GM19239 (cell line): ENCODE data around the gene FOXD2.

Source experiments
- DNase-seq: peaks from one replicate; pipeline ENCODE4 v3.0.0; 2011; ENCODE audit warnings: low spot score; ENCODE audit not compliant: insufficient read length
- FAIRE-seq: peaks from 2 replicates; lab custom pipeline; 2011; peaks lifted over from hg19 to GRCh38; lab: Jason Lieb, UNC

The FOXD2 gene

GRCh38 chr1:47459253-47459788 is 21.5 kb downstream of the FOXD2 start:
- no peak for FAIRE-seq

DNA sequence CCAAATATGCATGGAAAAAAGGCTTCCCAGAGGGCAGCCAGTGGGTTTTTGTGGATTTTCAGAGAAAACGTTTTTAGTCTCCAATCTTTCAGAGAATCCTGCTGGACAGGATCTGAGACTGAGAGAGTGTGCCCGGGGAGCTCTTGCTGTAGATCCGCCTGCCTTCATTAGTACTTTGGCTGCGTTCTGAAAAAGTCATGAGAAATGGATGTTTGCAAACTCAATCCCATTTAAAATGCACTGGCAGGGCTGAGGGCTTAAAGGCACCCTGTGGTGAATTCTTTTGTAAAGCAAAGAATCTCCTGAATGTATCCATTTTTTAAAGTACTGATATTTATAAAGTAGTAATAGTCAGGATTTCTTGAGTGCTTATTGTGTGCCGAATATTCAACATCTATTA is 22.2 kb downstream of the FOXD2 start:
- no peak for FAIRE-seq
- DNase-seq, result no peak

More at GRCh38 chr1:47459253-47459788, 21.5 kb downstream of the FOXD2 start:
- no peak for DNase-seq

DNA sequence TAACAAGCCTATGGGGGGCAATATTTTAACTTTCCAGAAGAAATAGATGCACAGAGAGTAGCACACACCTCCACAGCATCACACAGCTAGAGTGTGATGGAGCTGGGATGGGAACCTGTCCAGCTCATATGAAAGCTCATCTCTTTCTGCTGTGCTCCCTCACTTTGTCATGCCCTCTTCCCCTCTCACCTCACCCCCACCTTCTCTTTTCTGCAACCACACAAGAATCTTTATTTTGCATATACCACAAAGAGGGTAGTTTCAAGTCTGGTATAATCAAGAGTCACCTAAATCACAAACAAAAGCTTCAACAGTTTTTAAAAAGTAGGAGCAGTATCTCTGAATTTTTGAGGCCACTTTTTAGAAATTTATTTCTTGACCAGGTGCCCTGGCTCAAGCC is 22.6 kb downstream of the FOXD2 start:
- no peak for FAIRE-seq
- no peak for DNase-seq

DNA sequence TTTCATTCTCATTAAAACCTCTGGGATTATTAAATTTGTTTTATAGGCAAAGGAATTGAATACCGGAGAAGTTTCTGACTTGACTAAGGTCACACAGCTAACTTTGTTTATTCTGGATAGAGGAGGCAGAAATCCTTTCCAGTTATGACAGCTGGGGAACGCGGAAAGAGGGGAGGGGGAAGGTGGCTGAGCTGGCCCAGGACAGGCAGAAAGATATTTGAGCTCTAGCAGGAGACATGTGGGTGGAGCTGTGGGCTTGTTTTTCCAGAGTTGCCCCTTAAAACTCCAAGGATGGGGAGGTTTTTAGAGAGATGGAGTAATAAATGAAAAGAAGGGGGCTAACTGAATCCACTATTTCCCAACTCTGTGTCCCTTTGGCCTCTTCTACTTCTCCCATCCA is 27.8 kb downstream of the FOXD2 start:
- FAIRE-seq (no peak), DNase-seq (no peak)

GRCh38 chr1:47468709-47469389 is 31.0 kb downstream of the FOXD2 start:
- DNase-seq (no peak), FAIRE-seq (no peak)

- no peak for FAIRE-seq
- no peak for DNase-seq
Observed at GRCh38 chr1:47469390-47469759, 31.5 kb downstream of the FOXD2 start.

DNA sequence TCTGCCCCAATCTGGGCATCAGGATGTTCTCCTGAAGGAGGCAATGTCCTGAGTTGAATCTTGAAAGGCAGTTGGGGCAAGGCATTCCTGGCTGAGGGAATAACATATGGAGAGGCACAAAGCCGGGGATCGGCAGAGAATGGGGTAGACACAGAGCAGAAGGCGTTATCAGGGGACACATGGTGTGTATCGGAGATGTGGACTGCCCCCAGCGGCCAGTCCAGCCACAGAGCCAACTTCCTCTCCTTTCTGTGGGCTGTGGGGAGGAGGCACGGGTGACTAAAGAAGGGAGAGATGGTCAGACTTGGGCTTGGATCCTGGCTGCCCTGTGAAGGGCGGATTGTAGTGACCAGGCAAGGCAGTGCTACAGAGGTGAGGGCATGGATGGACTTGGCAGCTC is 32.1 kb downstream of the FOXD2 start:
- no peak for DNase-seq
- FAIRE-seq, result no peak

DNA sequence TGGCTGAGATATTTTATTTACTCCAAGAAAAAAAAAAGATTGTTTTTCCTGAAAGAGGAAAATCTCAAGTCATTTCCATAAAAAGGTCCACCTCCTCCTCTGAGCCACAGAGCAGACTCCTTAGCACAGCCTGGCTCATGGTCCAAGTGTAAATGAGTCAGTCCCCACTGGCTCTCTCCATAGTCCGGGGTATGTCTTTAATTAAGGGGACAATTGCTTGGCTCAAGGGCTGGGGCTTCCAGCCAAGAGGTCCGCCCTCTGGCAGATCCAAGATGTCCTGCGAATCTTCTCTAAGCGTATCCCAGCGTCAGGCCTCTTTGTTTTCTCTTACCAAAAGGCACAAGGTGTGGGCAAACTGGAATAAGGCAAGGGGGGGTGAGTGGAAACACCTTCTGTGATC is 33.3 kb downstream of the FOXD2 start:
- FAIRE-seq, result no peak
- DNase-seq, result no peak

DNA sequence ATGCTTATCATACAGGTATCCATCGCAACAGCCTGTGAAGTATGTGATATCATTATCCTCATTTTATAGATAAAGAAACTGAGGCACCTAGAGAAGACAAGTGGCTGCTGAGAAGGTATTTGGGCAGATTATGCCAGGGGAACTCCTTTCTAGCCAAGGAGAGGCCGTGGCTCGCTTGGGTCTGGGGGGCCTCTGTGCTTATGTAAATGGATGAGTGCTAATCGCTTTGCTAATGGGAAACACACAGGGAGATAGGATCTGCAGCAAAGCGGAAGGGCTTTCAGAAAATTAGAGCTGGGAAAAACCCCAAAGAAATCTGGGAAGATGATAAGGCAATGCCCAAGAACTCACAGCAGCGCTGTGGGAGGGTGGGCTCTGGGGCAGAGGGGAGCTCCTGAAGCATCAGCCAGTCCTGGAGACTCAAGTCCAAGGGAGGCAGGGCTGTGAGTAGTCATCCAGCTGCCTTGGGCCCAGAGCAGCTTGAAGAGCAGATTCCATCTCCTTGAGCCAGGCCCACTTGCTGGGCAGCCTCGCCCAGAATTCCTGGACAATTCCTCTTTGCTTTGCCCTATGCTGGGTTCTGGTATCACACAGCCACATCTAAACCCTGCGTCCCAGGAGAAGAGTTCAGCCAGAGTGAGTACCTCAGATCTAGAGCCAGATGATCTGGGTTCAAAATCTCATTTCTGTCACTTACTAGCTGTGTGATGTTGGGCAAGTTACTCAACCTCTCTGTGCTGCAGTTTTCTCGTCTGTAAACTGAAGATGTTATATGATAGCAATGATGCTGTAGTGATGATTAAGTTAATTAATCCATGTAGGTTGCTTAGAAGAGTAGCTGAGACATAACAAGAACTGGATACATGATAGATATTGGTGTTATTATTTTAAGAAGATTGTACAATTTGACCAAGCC is 36.7 kb downstream of the FOXD2 start:
- DNase-seq, result no peak
- FAIRE-seq, result no peak

DNA sequence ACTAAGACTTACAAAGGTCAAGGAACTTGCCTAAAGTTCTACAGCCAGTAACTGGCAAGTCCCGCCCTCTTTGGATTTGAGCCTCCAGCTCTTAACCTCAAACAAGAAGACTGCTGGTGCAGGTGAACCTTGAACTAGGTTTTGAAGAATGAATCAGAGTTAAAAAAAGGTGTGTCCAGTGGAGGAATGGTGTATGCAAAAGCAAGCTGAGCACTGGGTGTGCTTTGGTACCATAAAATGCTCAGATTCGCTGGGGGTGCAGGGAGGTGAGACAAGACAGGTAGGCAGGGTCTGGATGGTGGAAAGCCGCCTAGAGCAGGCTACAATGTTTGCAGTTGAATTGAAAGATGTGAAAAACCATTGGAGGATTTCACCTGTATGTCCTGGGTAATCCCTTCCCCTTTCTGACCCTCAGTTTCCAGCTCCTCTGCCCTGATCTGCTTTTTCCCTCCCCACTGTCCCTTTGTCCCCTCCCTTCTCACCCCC is 39.8 kb downstream of the FOXD2 start:
- DNase-seq (no peak), FAIRE-seq (no peak)

DNA sequence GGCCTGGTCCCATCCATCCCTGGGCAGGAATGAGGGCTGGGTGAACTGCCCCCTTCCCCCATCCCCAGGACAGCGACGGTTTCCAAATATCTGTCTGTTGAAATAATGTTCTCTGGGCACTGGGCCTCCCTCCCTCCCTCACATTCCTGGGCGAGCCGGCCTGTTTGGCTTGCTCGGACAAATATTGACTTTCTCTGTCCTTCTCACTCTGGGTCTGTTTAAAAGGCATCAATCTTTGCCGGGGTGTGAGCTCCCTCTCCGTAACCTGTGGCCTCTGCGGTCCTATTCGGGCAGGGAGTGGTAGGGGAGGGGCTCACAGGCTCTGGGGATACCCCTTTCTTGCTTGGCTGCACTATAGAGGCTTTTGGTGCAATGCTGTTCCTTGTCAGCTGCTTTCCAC is 40.2 kb downstream of the FOXD2 start:
- no peak for FAIRE-seq
- no peak for DNase-seq

DNA sequence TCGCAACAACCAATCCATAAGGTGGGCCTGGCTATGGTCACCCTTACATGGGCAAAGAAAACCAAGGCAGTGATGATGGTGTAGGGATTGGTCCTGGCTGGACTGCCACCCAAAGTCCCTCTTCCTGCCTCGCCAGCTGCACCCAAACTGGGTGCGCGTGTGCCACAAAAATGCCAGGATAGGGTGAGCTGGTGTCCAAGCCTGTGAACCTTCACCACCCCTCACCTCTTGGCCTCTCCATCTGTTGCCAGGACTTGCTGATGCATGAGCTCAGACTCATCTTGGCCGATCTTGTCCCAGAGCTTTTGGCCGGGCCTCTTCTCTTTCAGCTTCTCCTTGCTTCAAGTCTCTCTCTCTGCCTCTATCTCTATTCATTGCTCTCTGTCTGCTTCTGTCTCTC is 41.8 kb downstream of the FOXD2 start:
- no peak for FAIRE-seq
- no peak for DNase-seq

- no peak for DNase-seq
- FAIRE-seq, result no peak
Observed at GRCh38 chr1:47481936-47482335, 44.1 kb downstream of the FOXD2 start.

DNA sequence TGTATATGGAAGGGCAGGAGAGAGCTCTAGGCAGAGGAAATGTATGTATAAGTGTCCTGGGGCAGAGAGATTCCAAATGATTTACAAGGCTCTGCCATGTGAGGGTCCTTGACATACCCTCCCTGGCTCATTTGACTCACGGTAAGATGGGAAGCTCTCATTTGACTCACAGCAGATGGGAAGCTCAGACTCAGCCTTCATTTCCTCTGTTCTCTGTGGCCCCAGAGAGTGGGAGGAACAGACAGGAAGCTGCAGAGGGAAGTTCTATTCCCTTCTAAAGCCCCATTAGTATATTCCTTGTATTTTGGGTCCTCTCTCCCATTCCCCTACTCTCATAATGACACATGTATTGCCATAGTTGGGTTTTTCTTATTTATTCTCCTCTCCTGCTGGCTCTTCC is 44.9 kb downstream of the FOXD2 start:
- DNase-seq (no peak), FAIRE-seq (no peak)

- DNase-seq (no peak), FAIRE-seq (no peak)
Observed at GRCh38 chr1:47483651-47484050, 45.8 kb downstream of the FOXD2 start.

DNA sequence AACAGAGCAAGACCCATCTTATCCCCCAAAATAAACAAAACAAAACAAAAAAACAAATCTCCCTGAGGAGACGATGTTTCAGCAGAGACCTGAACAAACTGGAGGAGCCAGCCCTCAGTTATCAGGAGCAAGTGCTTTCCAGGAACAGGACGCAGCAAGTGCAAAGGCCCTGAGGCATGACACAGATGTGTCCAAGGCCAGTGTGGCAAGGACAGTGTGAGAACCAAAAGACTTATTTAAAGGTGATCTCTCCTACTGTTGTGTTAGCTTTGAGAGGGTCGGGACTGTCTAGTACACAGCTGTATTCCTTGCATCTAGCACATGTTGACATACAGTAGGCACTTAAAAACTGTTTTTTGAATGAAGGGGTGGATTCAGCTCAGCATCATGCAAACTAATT is 48.0 kb downstream of the FOXD2 start:
- DNase-seq, result no peak
- no peak for FAIRE-seq

DNA sequence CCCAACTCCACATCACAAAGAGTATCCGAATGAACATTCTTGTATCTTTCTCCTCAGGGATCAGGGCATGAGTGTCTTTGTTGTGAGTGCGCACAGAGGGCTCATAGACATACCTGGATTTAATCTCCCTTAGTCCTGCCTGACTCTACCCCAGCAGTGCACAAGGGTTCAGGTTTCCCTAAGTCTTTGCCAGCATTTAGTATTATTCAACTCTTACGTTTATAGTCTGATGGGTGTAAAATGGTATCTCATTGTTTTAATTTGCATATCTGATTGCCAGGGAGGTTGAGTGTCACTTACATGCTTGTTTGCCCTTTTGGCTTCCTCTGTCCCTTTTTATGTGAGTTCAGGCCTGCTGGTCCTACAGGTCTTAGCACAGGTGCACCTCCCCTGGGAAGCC is 49.5 kb downstream of the FOXD2 start:
- no peak for DNase-seq
- FAIRE-seq, result no peak

- FAIRE-seq (no peak), DNase-seq (no peak)
Observed at GRCh38 chr1:47487850-47488450, 50.1 kb downstream of the FOXD2 start.
